Measurements from ENCODE around the gene ATL2. TPM values are rescaled to one million over a fixed set of nuclear protein-coding genes. Genes with fewer than 3 reads are reported as not detected.

Gene ATL2
- total RNA-seq, 2 donors from 2014 or later = 54.9 to 66.5 TPM

- TF ChIP-seq CTCF (IDR thresholded peaks at IDR 0.05) = no peak
- Histone ChIP-seq H3K9ac (ENCODE audit: low read depth in 2 of 2, low read length in 2 of 2) (no peak overlapping the region), H3K27ac (no peak overlapping the region), H3K4me1 (no peaks in the 10 kb centered on the region), H3K9me3 (no peaks in the 10 kb centered on the region), H3K27me3 (no peaks in the 10 kb centered on the region), H3K4me3 (no peak overlapping the region), H3K36me3 (no peaks in the 10 kb centered on the region)
- intact Hi-C loops (cut with DNase I) = no loop called here
- no peak for DNase-seq
These were observed 128.4 kb downstream of the ATL2 start for GRCh38 chr2:38248707-38249106.

DNA sequence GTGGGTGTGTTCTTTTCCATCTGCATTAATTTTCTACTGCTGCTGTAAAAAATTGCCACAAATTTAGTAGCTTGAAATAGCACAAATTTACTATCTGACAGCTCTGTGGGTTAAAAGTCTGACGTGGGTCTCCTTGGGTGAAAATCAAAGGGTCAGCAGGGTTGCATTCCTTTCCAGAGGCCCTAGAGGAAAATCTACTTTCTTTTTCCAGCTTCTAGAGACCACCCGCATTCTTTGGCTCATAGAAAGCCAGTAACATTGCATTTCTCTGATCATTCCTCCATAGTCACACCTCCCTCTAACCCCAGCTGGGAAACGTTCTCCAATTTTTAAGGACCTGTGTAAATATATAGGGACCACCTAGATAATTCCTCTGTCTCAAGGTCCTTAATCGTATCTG is 128.8 kb downstream of the ATL2 start:
- Histone ChIP-seq H3K9ac (ENCODE audit: low read depth in 2 of 2, low read length in 2 of 2) (no peak overlapping the region), H3K9me3 (no peaks in the 10 kb centered on the region), H3K4me3 (no peak overlapping the region), H3K4me1 (no peaks in the 10 kb centered on the region), H3K36me3 (no peaks in the 10 kb centered on the region), H3K27ac (no peak overlapping the region), H3K27me3 (no peaks in the 10 kb centered on the region)
- TF ChIP-seq CTCF (IDR thresholded peaks at IDR 0.05) = no peak
- no peak for DNase-seq
- intact Hi-C loops (cut with DNase I) = no loop called here

DNA sequence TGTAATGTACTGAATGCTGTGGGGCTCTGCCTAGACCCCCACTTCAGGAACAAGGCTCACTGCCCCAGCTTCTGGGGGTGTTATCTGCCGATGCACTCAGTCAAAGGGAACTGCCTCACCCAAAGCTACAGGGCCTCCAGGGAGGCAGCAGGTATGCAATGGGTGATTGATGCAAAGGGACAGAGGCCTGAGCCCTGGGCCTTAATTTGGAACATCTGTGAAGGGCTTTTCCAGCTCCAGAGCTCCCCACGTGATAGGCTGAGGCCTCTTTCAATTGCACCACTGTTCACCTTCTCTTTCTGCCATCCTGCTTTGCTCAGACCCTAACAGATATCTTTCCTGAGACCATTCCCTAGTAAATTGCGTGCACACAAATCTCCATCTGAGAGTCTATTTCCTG is 131.0 kb downstream of the ATL2 start:
- Histone ChIP-seq H3K4me1 (no peaks in the 10 kb centered on the region), H3K36me3 (no peaks in the 10 kb centered on the region)
- no peak for DNase-seq

DNA sequence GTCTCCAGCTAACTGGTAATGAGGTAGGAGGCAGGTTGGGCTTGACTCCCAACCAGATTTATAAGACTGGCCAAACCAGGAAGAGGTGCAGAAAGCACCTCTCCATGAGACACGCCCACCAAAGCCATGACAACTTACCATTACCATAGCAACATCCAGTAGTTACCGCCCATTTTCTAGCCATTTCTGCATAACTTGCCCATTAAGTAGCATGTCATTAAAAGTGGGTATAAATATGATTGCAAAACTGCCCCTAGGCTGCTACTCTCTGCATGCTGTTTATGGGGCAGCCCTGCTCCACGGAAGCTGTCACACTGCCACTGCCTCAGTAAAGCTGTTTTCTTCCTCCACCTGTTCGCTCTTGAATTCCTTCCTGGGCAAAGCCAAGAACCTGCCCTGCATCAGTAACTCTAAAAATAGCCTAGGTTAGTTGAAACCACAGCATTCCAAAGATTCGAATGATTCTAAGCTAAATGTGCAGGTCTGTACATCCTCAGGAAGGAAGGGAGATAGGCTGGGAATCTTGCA is 131.9 kb downstream of the ATL2 start:
- Histone ChIP-seq H3K9me3 (no peaks in the 10 kb centered on the region), H3K36me3 (no peaks in the 10 kb centered on the region), H3K27ac (no peak overlapping the region), H3K4me1 (no peaks in the 10 kb centered on the region), H3K27me3 (no peaks in the 10 kb centered on the region), H3K9ac (ENCODE audit: low read depth in 2 of 2, low read length in 2 of 2) (no peak overlapping the region), H3K4me3 (no peak overlapping the region)
- no peak for TF ChIP-seq CTCF (IDR thresholded peaks at IDR 0.05)
- DNase-seq = no peak
- intact Hi-C loops (cut with DNase I) = no loop called here

More for the DNA sequence above, 131.0 kb downstream of the ATL2 start:
- H3K9me3 ChIP-seq = no peaks in the 10 kb centered on the region
- TF ChIP-seq CTCF (IDR thresholded peaks at IDR 0.05) = no peak
- no peak overlapping the region for H3K27ac ChIP-seq
- no peak overlapping the region for H3K9ac ChIP-seq (ENCODE audit: low read depth in 2 of 2, low read length in 2 of 2)
- intact Hi-C loops (cut with DNase I) = no loop called here
- no peaks in the 10 kb centered on the region for H3K27me3 ChIP-seq
- no peak overlapping the region for H3K4me3 ChIP-seq

DNA sequence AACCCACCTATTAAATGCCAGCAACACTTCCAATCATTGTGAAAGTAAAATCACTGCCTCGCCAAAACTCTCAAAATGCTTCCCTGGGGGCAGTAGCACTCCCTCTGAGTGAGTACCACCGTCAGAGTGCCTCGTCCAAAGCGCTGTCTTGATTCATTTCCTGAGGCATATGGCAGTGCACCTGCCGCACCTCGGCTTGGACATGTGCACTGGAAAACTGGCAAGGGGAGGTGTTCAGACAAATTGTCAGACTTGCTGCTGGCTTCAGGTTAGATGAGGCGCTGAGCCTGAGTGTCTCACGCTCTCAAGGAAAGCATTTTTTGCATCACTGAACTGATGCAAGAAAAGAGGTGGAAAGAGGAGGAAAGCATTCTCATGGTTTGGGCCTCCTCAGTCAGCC is 132.8 kb downstream of the ATL2 start:
- no peaks in the 10 kb centered on the region for H3K4me1 ChIP-seq
- H3K27me3 ChIP-seq = no peaks in the 10 kb centered on the region
- H3K4me3 ChIP-seq = no peak overlapping the region
- H3K36me3 ChIP-seq = no peaks in the 10 kb centered on the region
- intact Hi-C loops (cut with DNase I) = no loop called here
- H3K9ac ChIP-seq (ENCODE audit: low read depth in 2 of 2, low read length in 2 of 2) = no peak overlapping the region
- no peak for DNase-seq
- no peaks in the 10 kb centered on the region for H3K9me3 ChIP-seq
- H3K27ac ChIP-seq = no peak overlapping the region
- TF ChIP-seq CTCF (IDR thresholded peaks at IDR 0.05) = no peak

Other genes with a start within 250 kb of the ATL2 start
- 10 to 100 TPM; 41.6 to 58.7 TPM for gene HNRNPLL, start 225.7 kb upstream of the ATL2 start, total RNA-seq